ENCODE data around the gene PSMC6. TPM values are rescaled to one million over a fixed set of nuclear protein-coding genes. Genes with fewer than 3 reads are reported as not detected.

The PSMC6 gene
- total RNA-seq, 1 experiment from 2014 or later: 103 TPM

GRCh38 chr14:52703664-52704063 is 3.3 kb upstream of the PSMC6 start:
- Histone ChIP-seq H3K23me2 (ENCODE audit: insufficient read length, low read depth, low read length, poor library complexity, severe bottlenecking) (no peaks in the 10 kb centered on the region), H3K79me1 (ENCODE audit: insufficient read depth, low read depth, low read length, poor library complexity, severe bottlenecking) (peaks cover 6% of the 10 kb centered on the region), H3K4me2 (ENCODE audit: insufficient read depth, insufficient read length, low read length) (no peak overlapping the region), H2AFZ (ENCODE audit: low read length) (no peak overlapping the region), H2BK12ac (ENCODE audit: insufficient read length, low read depth, low read length) (no peak overlapping the region), H4K91ac (ENCODE audit: insufficient read length, low read depth, low read length) (no peak overlapping the region), H3K14ac (ENCODE audit: insufficient read depth, low read length) (no peak overlapping the region), H2BK120ac (ENCODE audit: low read depth, low read length, poor library complexity, severe bottlenecking) (no peak overlapping the region), H3K23ac (ENCODE audit: insufficient read length, low read depth, low read length) (no peak overlapping the region), H4K8ac (replicated peaks; ENCODE audit: insufficient read length, low read depth, low read length) (no peak overlapping the region), H3K18ac (ENCODE audit: insufficient read length, low read depth, low read length) (no peak overlapping the region), H4K20me1 (ENCODE audit: control insufficient read depth, insufficient read depth, insufficient read length) (no peaks in the 10 kb centered on the region), H3K79me2 (ENCODE audit: insufficient read depth, low read length) (peaks cover 10% of the 10 kb centered on the region; the same call in 1 of the 2 replicates), H2BK20ac (ENCODE audit: low read depth, low read length, poor library complexity, severe bottlenecking) (no peak overlapping the region), H3K4ac (ENCODE audit: low read depth, low read length) (no peak overlapping the region), H3K56ac (ENCODE audit: insufficient read length, low read depth, low read length) (no peak overlapping the region), H3K27me3 (ENCODE audit: insufficient read depth, low read length) (no peaks in the 10 kb centered on the region), H3K27ac (ENCODE audit: insufficient read length, low read depth, low read length) (no peak overlapping the region), H2BK5ac (ENCODE audit: insufficient read length, low read length) (no peak overlapping the region), H3K4me1 (ENCODE audit: insufficient read depth, low read length) (no peaks in the 10 kb centered on the region), H3T11ph (ENCODE audit: low read length) (no peak overlapping the region), H3K9ac (ENCODE audit: extremely low read depth, insufficient read length, low read length) (no peak overlapping the region), H2AK5ac (ENCODE audit: insufficient read length, low read length) (no peak overlapping the region), H2BK15ac (ENCODE audit: low read depth, low read length) (no peak overlapping the region), H3K9me3 (ENCODE audit: control insufficient read depth, low read depth, low read length) (no peaks in the 10 kb centered on the region), H4K5ac (ENCODE audit: insufficient read length, low read depth, low read length) (no peak overlapping the region)
- no peak for DNase-seq
- H3K9me3 Mint-ChIP-seq: no peaks in the 10 kb centered on the region; a peak in 1 of 5 replicates
- no peak overlapping the region for H3K27ac Mint-ChIP-seq
- no peak for TF ChIP-seq CTCF (conservative IDR thresholded peaks at IDR 0.05)
- no peaks in the 10 kb centered on the region; the same call in 1 of the 2 replicates for H3K27me3 Mint-ChIP-seq (ENCODE audit: low read depth)
- H3K36me3 Mint-ChIP-seq (ENCODE audit: insufficient read depth in 1 of 3, low read depth in 3 of 3): peaks cover 12 to 19% (median 14%) of the 10 kb centered on the region in 3 experiments; a peak in 6 of 7 replicates
- H3K4me1 Mint-ChIP-seq: peaks cover 10 to 21% of the 10 kb centered on the region in 2 experiments
- no peak overlapping the region for H3K4me3 Mint-ChIP-seq
- no CpG with 5 or more reads among the region's 2 CpGs for WGBS (ENCODE audit: extremely low coverage, insufficient read length, low lambda C conversion rate)

Data from H9 (cell line).